IMR-90 (cell line): Measurements from ENCODE around the gene PCOLCE2. TPM values are rescaled to one million over a fixed set of nuclear protein-coding genes. Genes with fewer than 3 reads are reported as not detected.

Experiments
- ATAC-seq: fragments of 200-7000 bp; cut with Tn5 transposase; 2 replicates; pipeline ENCODE4 v1.9.1; 2020; ENCODE audit warnings: low read depth, mild to moderate bottlenecking, moderate library complexity
- BruUV-seq: library from RNA; stranded (reverse); fragments of 400-500 nt; replicated peaks from 2 replicates; lab custom pipeline; 2021; lab: Mats Ljungman, UMichigan
- CTCF ChIA-PET: fragments of 300-600 bp; formaldehyde crosslinking; extraction: SDS; loops from one replicate; lab custom pipeline; 2021; ENCODE audit warnings: antibody characterized with exemption; lab: Yijun Ruan, JAX
- POLR2A ChIA-PET: fragments of 300-600 bp; sonication (Branson Sonifier 250); formaldehyde crosslinking; loops from one replicate; lab custom pipeline; 2022; ENCODE audit warnings: antibody characterized with exemption; ENCODE audit not compliant: unreplicated experiment; lab: Charles Lee
- DNase-seq: peaks from one replicate; pipeline ENCODE4 v3.0.0; 2013
- H2AFZ ChIP-seq: replicated peaks from 2 replicates; pipeline ENCODE3; 2013; ENCODE audit warnings: low read length, mild to moderate bottlenecking; ENCODE audit not compliant: poor library complexity
- H2AK5ac ChIP-seq: 2 replicates; pipeline ENCODE4 v1.6.1; 2013; ENCODE audit warnings: low read depth, low read length, inconsistent platforms
- H2AK9ac ChIP-seq: replicated peaks from 2 replicates; pipeline ENCODE3; 2013; ENCODE audit warnings: mild to moderate bottlenecking, low read depth, low read length, moderate library complexity; ENCODE audit not compliant: poor library complexity
- H2BK120ac ChIP-seq: 2 replicates; pipeline ENCODE4 v1.6.1; 2013; ENCODE audit warnings: low read depth, low read length, inconsistent platforms
- H2BK15ac ChIP-seq: 3 replicates; pipeline ENCODE4 v1.6.1; 2013; ENCODE audit warnings: low read depth, low read length, inconsistent platforms
- H2BK20ac ChIP-seq: 2 replicates; pipeline ENCODE4 v1.6.1; 2013; ENCODE audit warnings: low read depth, mild to moderate bottlenecking, inconsistent platforms, low read length, moderate library complexity
- H2BK5ac ChIP-seq: 2 replicates; pipeline ENCODE4 v1.6.1; 2013; ENCODE audit warnings: mild to moderate bottlenecking, low read depth, low read length, inconsistent platforms; ENCODE audit not compliant: poor library complexity, severe bottlenecking
- H3K14ac ChIP-seq: replicated peaks from 2 replicates; pipeline ENCODE4 v1.6.1; 2013; ENCODE audit warnings: low read depth, low read length, inconsistent platforms
- H3K18ac ChIP-seq: 2 replicates; pipeline ENCODE4 v1.6.1; 2013; ENCODE audit warnings: low read depth, low read length, control low read depth
- H3K23ac ChIP-seq: 2 replicates; pipeline ENCODE4 v1.6.1; 2013; ENCODE audit warnings: low read depth, low read length, inconsistent platforms
- H3K27ac ChIP-seq: 2 replicates; pipeline ENCODE4 v1.5.1; 2013; ENCODE audit warnings: mild to moderate bottlenecking, control low read depth, low read length; ENCODE audit not compliant: insufficient read depth
- H3K27me3 ChIP-seq: 2 replicates; pipeline ENCODE4 v1.6.1; 2013; ENCODE audit warnings: low read length; ENCODE audit not compliant: control insufficient read depth, insufficient read depth
- H3K36me3 ChIP-seq: 2 replicates; pipeline ENCODE4 v1.6.1; 2013; ENCODE audit warnings: low read length, mixed read lengths; ENCODE audit not compliant: control insufficient read depth, insufficient read depth
- H3K4ac ChIP-seq: 2 replicates; pipeline ENCODE4 v1.6.1; 2013; ENCODE audit warnings: low read depth, low read length, inconsistent platforms
- H3K4me1 ChIP-seq: 2 replicates; pipeline ENCODE4 v1.6.1; 2013; ENCODE audit warnings: low read length, mixed read lengths; ENCODE audit not compliant: control insufficient read depth, insufficient read depth
- H3K4me2 ChIP-seq: 2 replicates; pipeline ENCODE4 v1.6.1; 2013; ENCODE audit warnings: low read depth, mild to moderate bottlenecking, control low read depth, low read length, moderate library complexity
- H3K4me3 ChIP-seq: 2 replicates; pipeline ENCODE4 v1.5.1; 2013; ENCODE audit warnings: low read depth, mild to moderate bottlenecking, control low read depth, low read length, moderate library complexity; ENCODE audit not compliant: insufficient read depth
- H3K56ac ChIP-seq: 2 replicates; pipeline ENCODE4 v1.6.1; 2013; ENCODE audit warnings: low read length, inconsistent platforms; ENCODE audit not compliant: insufficient read depth; ENCODE audit errors: extremely low read depth
- H3K79me1 ChIP-seq, 2 experiments: 2 replicates each; pipeline ENCODE4 v1.6.1; 2013; ENCODE audit warnings: low read length in 2 of 2, inconsistent platforms in 1 of 2, low read depth in 1 of 2
- H3K9ac ChIP-seq: 2 replicates; pipeline ENCODE4 v1.6.1; 2013; ENCODE audit warnings: low read depth, low read length, control low read depth
- H3K9me1 ChIP-seq: 2 replicates; pipeline ENCODE4 v1.6.1; 2013; ENCODE audit warnings: low read length, inconsistent platforms; ENCODE audit not compliant: insufficient read depth
- H3K9me3 ChIP-seq: 2 replicates; pipeline ENCODE4 v1.6.1; 2013; ENCODE audit warnings: low read length; ENCODE audit not compliant: control insufficient read depth, insufficient read depth
- H4K20me1 ChIP-seq: 2 replicates; pipeline ENCODE4 v1.6.1; 2013; ENCODE audit warnings: low read length, inconsistent platforms; ENCODE audit not compliant: insufficient read depth
- H4K5ac ChIP-seq: 2 replicates; pipeline ENCODE4 v1.6.1; 2013; ENCODE audit warnings: mild to moderate bottlenecking, low read depth, low read length, control low read depth
- H4K8ac ChIP-seq, 2 experiments: 2 replicates each; pipeline ENCODE4 v1.6.1; 2013; ENCODE audit warnings: low read depth in 2 of 2, low read length in 2 of 2, control low read depth in 1 of 2, inconsistent platforms in 1 of 2
- H4K91ac ChIP-seq: 2 replicates; pipeline ENCODE4 v1.6.1; 2013; ENCODE audit warnings: low read depth, low read length, inconsistent platforms; ENCODE audit not compliant: insufficient read depth
- BHLHE40 ChIP-seq: fragments of 150-350 bp; IDR thresholded peaks from 2 replicates; pipeline ENCODE4 v1.6.1; 2016; ENCODE audit warnings: mild to moderate bottlenecking, low read depth, low read length
- CEBPB ChIP-seq: IDR thresholded peaks from 2 replicates; pipeline ENCODE4 v1.6.1; 2012; ENCODE audit warnings: low read depth, low read length, improper control_type of control experiment
- CHD1 ChIP-seq: IDR thresholded peaks from 2 replicates; pipeline ENCODE4 v1.6.1; 2012; ENCODE audit warnings: low read depth, low read length, improper control_type of control experiment
- FOS ChIP-seq: fragments of 150-350 bp; IDR thresholded peaks from 2 replicates; pipeline ENCODE4 v1.6.1; 2016; ENCODE audit warnings: low read depth, low read length
- MAFK ChIP-seq: IDR thresholded peaks from 2 replicates; pipeline ENCODE4 v1.6.1; 2012; ENCODE audit warnings: low read depth, low read length, improper control_type of control experiment
- MAZ ChIP-seq: IDR thresholded peaks from 2 replicates; pipeline ENCODE4 v1.6.1; 2012; ENCODE audit warnings: low read depth, mild to moderate bottlenecking, low read length, improper control_type of control experiment, moderate library complexity, borderline replicate concordance
- MXI1 ChIP-seq: IDR thresholded peaks from 2 replicates; pipeline ENCODE4 v1.6.1; 2012; ENCODE audit warnings: low read depth, mild to moderate bottlenecking, low read length, moderate library complexity, borderline replicate concordance
- NFE2L2 ChIP-seq: fragments of 150-350 bp; IDR thresholded peaks from 2 replicates; pipeline ENCODE4 v1.6.1; 2016; ENCODE audit warnings: low read depth, mild to moderate bottlenecking, low read length
- POLR2A ChIP-seq: IDR thresholded peaks from 2 replicates; pipeline ENCODE4 v1.6.1; 2012; ENCODE audit warnings: mild to moderate bottlenecking, low read depth, low read length
- RAD21 ChIP-seq: IDR thresholded peaks from 2 replicates; pipeline ENCODE4 v1.6.1; 2012; ENCODE audit warnings: low read length, improper control_type of control experiment
- RCOR1 ChIP-seq: IDR thresholded peaks from 2 replicates; pipeline ENCODE4 v1.6.1; 2012; ENCODE audit warnings: mild to moderate bottlenecking, low read length, improper control_type of control experiment; ENCODE audit not compliant: insufficient replicate concordance
- RFX5 ChIP-seq: IDR thresholded peaks from 2 replicates; pipeline ENCODE4 v1.8.0; 2012; ENCODE audit warnings: low read depth, mild to moderate bottlenecking, low read length, moderate library complexity
- SMC3 ChIP-seq: fragments of 150-350 bp; IDR thresholded peaks from 2 replicates; pipeline ENCODE4 v1.6.1; 2016; ENCODE audit warnings: low read depth, mild to moderate bottlenecking, antibody characterized with exemption, low read length, moderate library complexity
- WGBS, 2 experiments: methylation state at CpG; one replicate each; pipeline versions ENCODE4 v1.1.5 to v1.1.7; 2013; ENCODE audit warnings: missing lambda C conversion rate in 2 of 2; ENCODE audit not compliant: insufficient read length in 1 of 2; ENCODE audit errors: extremely low coverage in 2 of 2; 5-methylcytosine and 5-hydroxymethylcytosine counted together
- dilution Hi-C: fragments of 300-500 bp; cut with HindIII; formaldehyde crosslinking; loops from one replicate; pipeline ENCODE4 v1.14.3; 2018; ENCODE audit warnings: low sequenced_read_pairs; ENCODE audit not compliant: unreplicated experiment
- in situ Hi-C: fragments of 300-500 bp; cut with MboI; formaldehyde crosslinking; loops from 3 replicates; pipeline ENCODE4 v1.14.3; 2019; ENCODE audit warnings: low sequenced_read_pairs, inconsistent platforms, mixed read lengths
- intact Hi-C: fragments of 100-400 bp; cut with micrococcal nuclease; formaldehyde crosslinking; loops from 2 replicates; pipeline ENCODE4 v1.10.0; 2022
- polyA plus RNA-seq, 3 experiments: library from polyadenylated mRNA; depleted of rRNA; stranded (reverse); fragments of >200 nt; gene quantifications; 2 replicates each; pipeline ENCODE4 v1.2.3, GENCODE V29; 2012; ENCODE audit warnings: low replicate concordance in 1 of 3
- total RNA-seq: library from RNA; depleted of rRNA; stranded (reverse); fragments of >200 nt; gene quantifications from 2 replicates; pipeline ENCODE4 v1.2.3, GENCODE V29; 2012
- TF ChIP-seq, protein P1 (sequence below): fragments of 150-350 bp; IDR thresholded peaks from 2 replicates; pipeline ENCODE4 v1.6.1; 2016; ENCODE audit warnings: low read depth, mild to moderate bottlenecking, low read length, moderate library complexity, borderline replicate concordance
- TF ChIP-seq, protein P2 (sequence below): fragments of 150-350 bp; IDR thresholded peaks from 2 replicates; pipeline ENCODE4 v1.6.1; 2017; ENCODE audit warnings: mild to moderate bottlenecking, antibody characterized with exemption, low read length, low read depth
- TF ChIP-seq, protein P3 (sequence below): conservative IDR thresholded peaks from 2 replicates; pipeline ENCODE4 v1.5.1; 2012; ENCODE audit warnings: mild to moderate bottlenecking, low read depth, low read length, improper control_type of control experiment

Gene PCOLCE2
- total and polyA plus RNA-seq, 2 of the 4 experiments (the other 2 are of a cell fraction) = 0.50 to 0.54 TPM

DNA sequence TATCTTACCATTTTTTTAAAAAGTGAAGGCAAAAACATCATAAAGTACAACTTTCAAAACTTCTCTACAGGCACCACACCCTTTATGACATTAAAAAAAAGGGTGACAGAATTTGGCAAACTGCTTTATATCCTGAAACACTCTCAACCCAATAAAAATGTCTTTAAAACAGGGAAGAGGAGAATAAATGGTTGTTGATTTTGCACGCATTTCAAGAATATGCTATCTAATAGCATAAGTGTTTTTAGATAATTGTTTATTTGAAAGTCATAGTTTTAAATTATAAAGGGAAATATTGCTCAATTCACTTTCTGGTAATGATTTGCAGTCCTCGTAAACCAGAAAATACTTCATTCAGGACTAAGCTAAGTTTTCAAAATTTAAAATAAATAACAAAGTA, 1.7 kb upstream of the PCOLCE2 start:
- H3K27ac ChIP-seq = no peak overlapping the region
- H3K9me1 ChIP-seq = no peaks in the 10 kb centered on the region; the same call in 1 of the 2 replicates
- no peak overlapping the region for H2BK5ac ChIP-seq
- no CpG with 5 or more reads among the region's 2 CpGs for WGBS, 2 experiments
- no peak overlapping the region for H3K23ac ChIP-seq
- no peak overlapping the region for H2BK15ac ChIP-seq
- H2AFZ ChIP-seq = no peak overlapping the region
- H4K91ac ChIP-seq = no peak overlapping the region
- no TSS peak for BruUV-seq
- H3K9me3 ChIP-seq = no peaks in the 10 kb centered on the region
- intact Hi-C loops (no loop called here), in situ Hi-C loops (no loop called here), dilution Hi-C loops (no loop called here)
- H3K4ac ChIP-seq = no peak overlapping the region
- TF ChIP-seq MAFK (no peak), RFX5 (no peak), FOS (no peak), MAZ (no peak), RAD21 (no peak), POLR2A (no peak), MXI1 (no peak), SMC3 (no peak), CEBPB (no peak), RCOR1 (no peak), CHD1 (no peak), BHLHE40 (no peak), NFE2L2 (no peak)
- TF ChIP-seq, protein P1, sequence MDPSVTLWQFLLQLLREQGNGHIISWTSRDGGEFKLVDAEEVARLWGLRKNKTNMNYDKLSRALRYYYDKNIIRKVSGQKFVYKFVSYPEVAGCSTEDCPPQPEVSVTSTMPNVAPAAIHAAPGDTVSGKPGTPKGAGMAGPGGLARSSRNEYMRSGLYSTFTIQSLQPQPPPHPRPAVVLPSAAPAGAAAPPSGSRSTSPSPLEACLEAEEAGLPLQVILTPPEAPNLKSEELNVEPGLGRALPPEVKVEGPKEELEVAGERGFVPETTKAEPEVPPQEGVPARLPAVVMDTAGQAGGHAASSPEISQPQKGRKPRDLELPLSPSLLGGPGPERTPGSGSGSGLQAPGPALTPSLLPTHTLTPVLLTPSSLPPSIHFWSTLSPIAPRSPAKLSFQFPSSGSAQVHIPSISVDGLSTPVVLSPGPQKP = no peak
- TF ChIP-seq, protein P2, sequence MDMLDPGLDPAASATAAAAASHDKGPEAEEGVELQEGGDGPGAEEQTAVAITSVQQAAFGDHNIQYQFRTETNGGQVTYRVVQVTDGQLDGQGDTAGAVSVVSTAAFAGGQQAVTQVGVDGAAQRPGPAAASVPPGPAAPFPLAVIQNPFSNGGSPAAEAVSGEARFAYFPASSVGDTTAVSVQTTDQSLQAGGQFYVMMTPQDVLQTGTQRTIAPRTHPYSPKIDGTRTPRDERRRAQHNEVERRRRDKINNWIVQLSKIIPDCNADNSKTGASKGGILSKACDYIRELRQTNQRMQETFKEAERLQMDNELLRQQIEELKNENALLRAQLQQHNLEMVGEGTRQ = no peak
- TF ChIP-seq, protein P3, sequence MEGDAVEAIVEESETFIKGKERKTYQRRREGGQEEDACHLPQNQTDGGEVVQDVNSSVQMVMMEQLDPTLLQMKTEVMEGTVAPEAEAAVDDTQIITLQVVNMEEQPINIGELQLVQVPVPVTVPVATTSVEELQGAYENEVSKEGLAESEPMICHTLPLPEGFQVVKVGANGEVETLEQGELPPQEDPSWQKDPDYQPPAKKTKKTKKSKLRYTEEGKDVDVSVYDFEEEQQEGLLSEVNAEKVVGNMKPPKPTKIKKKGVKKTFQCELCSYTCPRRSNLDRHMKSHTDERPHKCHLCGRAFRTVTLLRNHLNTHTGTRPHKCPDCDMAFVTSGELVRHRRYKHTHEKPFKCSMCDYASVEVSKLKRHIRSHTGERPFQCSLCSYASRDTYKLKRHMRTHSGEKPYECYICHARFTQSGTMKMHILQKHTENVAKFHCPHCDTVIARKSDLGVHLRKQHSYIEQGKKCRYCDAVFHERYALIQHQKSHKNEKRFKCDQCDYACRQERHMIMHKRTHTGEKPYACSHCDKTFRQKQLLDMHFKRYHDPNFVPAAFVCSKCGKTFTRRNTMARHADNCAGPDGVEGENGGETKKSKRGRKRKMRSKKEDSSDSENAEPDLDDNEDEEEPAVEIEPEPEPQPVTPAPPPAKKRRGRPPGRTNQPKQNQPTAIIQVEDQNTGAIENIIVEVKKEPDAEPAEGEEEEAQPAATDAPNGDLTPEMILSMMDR = no peak
- POLR2A ChIA-PET = no interaction called here
- no peaks in the 10 kb centered on the region for H3K4me1 ChIP-seq
- no peak overlapping the region for H2BK120ac ChIP-seq
- peaks cover 26% of the 10 kb centered on the region for H3K27me3 ChIP-seq
- CTCF ChIA-PET = interaction anchor here (0.7 kb wide), 1 partner anchor 10 kb away, joined by 3 read pairs; no protein-coding TSS in a partner anchor
- no peak overlapping the region for H3K4me2 ChIP-seq
- ATAC-seq = no peak
- no peak overlapping the region for H4K8ac ChIP-seq
- H4K20me1 ChIP-seq = no peaks in the 10 kb centered on the region
- no peaks in the 10 kb centered on the region for H3K79me1 ChIP-seq
- H3K56ac ChIP-seq = no peak overlapping the region
- no peak overlapping the region for H3K18ac ChIP-seq
- no peak overlapping the region for H3K4me3 ChIP-seq
- no peak overlapping the region for H4K5ac ChIP-seq
- H2BK20ac ChIP-seq = no peak overlapping the region
- H3K14ac ChIP-seq = no peak overlapping the region
- no peak overlapping the region for H2AK9ac ChIP-seq
- DNase-seq = no peak
- H3K36me3 ChIP-seq = no peaks in the 10 kb centered on the region
- no peak overlapping the region for H2AK5ac ChIP-seq
- H3K9ac ChIP-seq = no peak overlapping the region
